ENCODE data around the gene CASP3. TPM values are rescaled to one million over a fixed set of nuclear protein-coding genes. Genes with fewer than 3 reads are reported as not detected.

The CASP3 gene
- total RNA-seq, 1 experiment from 2014 or later = 13.2 TPM

GRCh38 chr4:184695178-184695896 is 46.1 kb upstream of the CASP3 start:
- intact Hi-C loops (cut with micrococcal nuclease) = no loop called here
- BruUV-seq (replicated peaks) = no TSS peak
- ChIA-PET POLR2A (ENCODE audit: unreplicated experiment) (interaction anchor here (0.6 kb wide), 1 partner anchor 46 kb away, joined by 6 read pairs; the partner anchor contains the start of gene CASP3), CTCF (no interaction called here)
- H3K4me3 ChIP-seq (ENCODE audit: low read length) = no peak overlapping the region
- H3K36me3 ChIP-seq (ENCODE audit: low read depth, low read length) = peaks cover 24% of the 10 kb centered on the region
- H3K27ac ChIP-seq (ENCODE audit: low read length) = no peak overlapping the region
- no peak overlapping the region for H3K4me2 ChIP-seq (ENCODE audit: low read length)
- H3K79me2 ChIP-seq (ENCODE audit: low read length) = no peaks in the 10 kb centered on the region
- no peaks in the 10 kb centered on the region for H3K9me2 ChIP-seq (replicated peaks; ENCODE audit: low read length)
- H3K27me3 ChIP-seq (ENCODE audit: low read length) = no peaks in the 10 kb centered on the region
- H3K9me3 ChIP-seq (ENCODE audit: low read length) = no peaks in the 10 kb centered on the region
- no peaks in the 10 kb centered on the region for H3K4me1 ChIP-seq (ENCODE audit: insufficient read depth, low read length)
- no peak overlapping the region for H3K9ac ChIP-seq (ENCODE audit: low read length)
- no peak overlapping the region for H2AFZ ChIP-seq (ENCODE audit: low read length)
- ATAC-seq = no peak
- no peaks in the 10 kb centered on the region for H3F3A ChIP-seq (ENCODE audit: low read length, unreplicated experiment)
- no peak for TF ChIP-seq CTCF (conservative IDR thresholded peaks at IDR 0.05; ENCODE audit: low read depth, low read length)
- no peak for TF ChIP-seq EZH2 (IDR thresholded peaks at IDR 0.05; ENCODE audit: low read length, unreplicated experiment)
- TF ChIP-seq EZH2phosphoT487 (IDR thresholded peaks at IDR 0.05; ENCODE audit: borderline replicate concordance, low read length) = no peak
- no peak for DNase-seq
- no peaks in the 10 kb centered on the region for H4K20me1 ChIP-seq (ENCODE audit: low read length)

- BruUV-seq (replicated peaks) = no TSS peak
- Histone ChIP-seq H3K9me3 (ENCODE audit: low read length) (no peaks in the 10 kb centered on the region), H3K27ac (ENCODE audit: low read length) (no peak overlapping the region), H3K9ac (ENCODE audit: low read length) (no peak overlapping the region), H3K79me2 (ENCODE audit: low read length) (no peaks in the 10 kb centered on the region), H3K4me1 (ENCODE audit: insufficient read depth, low read length) (no peaks in the 10 kb centered on the region), H3F3A (ENCODE audit: low read length, unreplicated experiment) (no peaks in the 10 kb centered on the region), H3K9me2 (replicated peaks; ENCODE audit: low read length) (no peaks in the 10 kb centered on the region), H3K4me3 (ENCODE audit: low read length) (no peak overlapping the region), H3K4me2 (ENCODE audit: low read length) (no peak overlapping the region), H2AFZ (ENCODE audit: low read length) (no peak overlapping the region), H4K20me1 (ENCODE audit: low read length) (no peaks in the 10 kb centered on the region), H3K27me3 (ENCODE audit: low read length) (no peaks in the 10 kb centered on the region), H3K36me3 (ENCODE audit: low read depth, low read length) (peaks cover 24% of the 10 kb centered on the region)
- ATAC-seq = no peak
- POLR2A ChIA-PET (ENCODE audit: unreplicated experiment) = no interaction called here
- CTCF ChIA-PET = no interaction called here
- DNase-seq = no peak
- TF ChIP-seq EZH2phosphoT487 (IDR thresholded peaks at IDR 0.05; ENCODE audit: borderline replicate concordance, low read length) (no peak), CTCF (conservative IDR thresholded peaks at IDR 0.05; ENCODE audit: low read depth, low read length) (no peak), EZH2 (IDR thresholded peaks at IDR 0.05; ENCODE audit: low read length, unreplicated experiment) (no peak)
- intact Hi-C loops (cut with micrococcal nuclease) = no loop called here
Measured at GRCh38 chr4:184694412-184694956, 45.2 kb upstream of the CASP3 start.

DNA sequence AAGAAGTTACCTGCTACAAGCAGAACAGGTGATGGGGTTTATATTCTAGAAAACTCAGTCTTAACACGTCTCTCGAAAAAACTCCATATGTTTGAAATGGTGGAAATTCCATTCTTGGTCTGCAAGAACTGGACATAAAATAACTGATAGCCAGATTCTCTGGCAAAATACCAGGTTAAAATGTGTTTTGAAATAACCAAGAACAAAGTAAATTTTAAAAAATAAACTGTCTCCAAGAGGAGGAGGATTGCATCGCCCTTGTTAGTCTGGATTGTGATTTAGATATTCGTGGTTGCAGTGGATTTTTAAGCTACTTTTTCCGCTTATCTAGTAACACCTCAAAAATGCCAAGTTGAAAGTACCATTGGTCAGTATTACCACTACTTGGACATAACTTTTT is 43.8 kb upstream of the CASP3 start:
- no peaks in the 10 kb centered on the region for H3F3A ChIP-seq (ENCODE audit: low read length, unreplicated experiment)
- H3K4me3 ChIP-seq (ENCODE audit: low read length) = no peak overlapping the region
- ChIA-PET POLR2A (ENCODE audit: unreplicated experiment) (no interaction called here), CTCF (no interaction called here)
- peaks cover 10% of the 10 kb centered on the region for H3K4me1 ChIP-seq (ENCODE audit: insufficient read depth, low read length)
- peaks cover 24% of the 10 kb centered on the region for H3K36me3 ChIP-seq (ENCODE audit: low read depth, low read length)
- no TSS peak for BruUV-seq (replicated peaks)
- ATAC-seq (no peak), DNase-seq (no peak)
- no peaks in the 10 kb centered on the region for H3K9me3 ChIP-seq (ENCODE audit: low read length)
- H3K4me2 ChIP-seq (ENCODE audit: low read length) = no peak overlapping the region
- no peaks in the 10 kb centered on the region for H3K9me2 ChIP-seq (replicated peaks; ENCODE audit: low read length)
- H3K9ac ChIP-seq (ENCODE audit: low read length) = no peak overlapping the region
- no peak overlapping the region for H2AFZ ChIP-seq (ENCODE audit: low read length)
- no peaks in the 10 kb centered on the region for H3K79me2 ChIP-seq (ENCODE audit: low read length)
- no peaks in the 10 kb centered on the region for H4K20me1 ChIP-seq (ENCODE audit: low read length)
- H3K27ac ChIP-seq (ENCODE audit: low read length) = no peak overlapping the region
- TF ChIP-seq CTCF (conservative IDR thresholded peaks at IDR 0.05; ENCODE audit: low read depth, low read length) = no peak
- TF ChIP-seq EZH2 (IDR thresholded peaks at IDR 0.05; ENCODE audit: low read length, unreplicated experiment) = no peak
- TF ChIP-seq EZH2phosphoT487 (IDR thresholded peaks at IDR 0.05; ENCODE audit: borderline replicate concordance, low read length) = no peak
- H3K27me3 ChIP-seq (ENCODE audit: low read length) = no peaks in the 10 kb centered on the region
- intact Hi-C loops (cut with micrococcal nuclease) = no loop called here
